ENCODE data around the gene EMP1. TPM values are rescaled to one million over a fixed set of nuclear protein-coding genes. Genes with fewer than 3 reads are reported as not detected.

Gene EMP1
- polyA plus RNA-seq, 3 donors: 2.7 to 6.3 (median 3.1) TPM

DNA sequence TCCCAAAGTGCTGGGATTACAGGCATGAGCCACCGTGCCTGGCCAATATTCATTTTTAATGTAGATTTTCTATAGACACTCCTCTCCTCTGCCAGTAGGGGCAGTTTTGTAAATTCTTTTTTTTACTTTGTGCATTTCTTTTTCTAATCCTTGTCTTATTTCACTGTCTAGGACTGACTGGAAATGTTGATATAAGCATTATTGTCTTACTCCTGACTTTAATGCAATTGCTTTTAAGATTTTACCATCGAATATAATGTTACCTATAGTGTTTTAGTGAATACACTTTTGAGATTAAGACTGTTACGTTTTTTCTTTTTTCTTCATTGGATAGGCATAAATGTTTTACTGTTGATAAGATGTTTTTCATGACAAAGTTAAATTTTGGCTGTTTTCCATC is 35.4 kb upstream of the EMP1 start:
- H3K4me1 Mint-ChIP-seq: peaks cover 25% of the 10 kb centered on the region
- H3K36me3 Mint-ChIP-seq: no peaks in the 10 kb centered on the region
- WGBS (ENCODE audit: insufficient coverage): no CpG with 5 or more reads among the region's 3 CpGs
- no peaks in the 10 kb centered on the region for H3K9me3 ChIP-seq (replicated peaks in 1 of 2; ENCODE audit: control insufficient read depth in 1 of 2, insufficient read depth in 1 of 2, low read length in 2 of 2)
- H3K4me3 ChIP-seq (replicated peaks in 1 of 3; ENCODE audit: low read depth in 2 of 3, low read length in 3 of 3): no peak overlapping the region
- intact Hi-C loops (cut with micrococcal nuclease): loop anchor here in 1 of 2 donors (10.0 kb wide), 1 partner anchor 56 kb away; the partner anchor contains the start of gene GSG1
- peaks cover 17 to 18% of the 10 kb centered on the region in 2 donors for H3K4me1 ChIP-seq (ENCODE audit: control insufficient read depth in 1 of 2, insufficient read depth in 2 of 2, low read length in 2 of 2)
- no peak overlapping the region for H3K4me2 ChIP-seq (replicated peaks; ENCODE audit: extremely low read depth, low read length, poor library complexity, severe bottlenecking)
- peaks cover 0 to 4% (median 0%) of the 10 kb centered on the region in 3 donors for H3K27me3 Mint-ChIP-seq (ENCODE audit: low read depth in 3 of 3)
- H3K4me3 Mint-ChIP-seq: no peak overlapping the region
- H2AFZ ChIP-seq (ENCODE audit: insufficient read depth, low read depth, low read length, poor library complexity, severe bottlenecking): no peak overlapping the region
- no peak for DNase-seq
- TF ChIP-seq, protein P1, sequence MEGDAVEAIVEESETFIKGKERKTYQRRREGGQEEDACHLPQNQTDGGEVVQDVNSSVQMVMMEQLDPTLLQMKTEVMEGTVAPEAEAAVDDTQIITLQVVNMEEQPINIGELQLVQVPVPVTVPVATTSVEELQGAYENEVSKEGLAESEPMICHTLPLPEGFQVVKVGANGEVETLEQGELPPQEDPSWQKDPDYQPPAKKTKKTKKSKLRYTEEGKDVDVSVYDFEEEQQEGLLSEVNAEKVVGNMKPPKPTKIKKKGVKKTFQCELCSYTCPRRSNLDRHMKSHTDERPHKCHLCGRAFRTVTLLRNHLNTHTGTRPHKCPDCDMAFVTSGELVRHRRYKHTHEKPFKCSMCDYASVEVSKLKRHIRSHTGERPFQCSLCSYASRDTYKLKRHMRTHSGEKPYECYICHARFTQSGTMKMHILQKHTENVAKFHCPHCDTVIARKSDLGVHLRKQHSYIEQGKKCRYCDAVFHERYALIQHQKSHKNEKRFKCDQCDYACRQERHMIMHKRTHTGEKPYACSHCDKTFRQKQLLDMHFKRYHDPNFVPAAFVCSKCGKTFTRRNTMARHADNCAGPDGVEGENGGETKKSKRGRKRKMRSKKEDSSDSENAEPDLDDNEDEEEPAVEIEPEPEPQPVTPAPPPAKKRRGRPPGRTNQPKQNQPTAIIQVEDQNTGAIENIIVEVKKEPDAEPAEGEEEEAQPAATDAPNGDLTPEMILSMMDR (IDR thresholded peaks at IDR 0.05): peak; percentile 68
- H3K36me3 ChIP-seq (replicated peaks in 1 of 2; ENCODE audit: control insufficient read depth in 1 of 2, insufficient read depth in 2 of 2, low read length in 2 of 2): no peaks in the 10 kb centered on the region
- H3K27ac ChIP-seq (ENCODE audit: low read depth in 1 of 2, low read length in 2 of 2): no peak overlapping the region
- no peak overlapping the region for H3K27ac Mint-ChIP-seq
- H3K27me3 ChIP-seq (ENCODE audit: control insufficient read depth in 2 of 2, insufficient read depth in 2 of 2, low read length in 2 of 2): no peaks in the 10 kb centered on the region
- no peaks in the 10 kb centered on the region for H3K79me2 ChIP-seq (ENCODE audit: insufficient read depth, low read length)
- H4K20me1 ChIP-seq (ENCODE audit: insufficient read depth, low read length): no peaks in the 10 kb centered on the region
- H3K9me3 Mint-ChIP-seq: no peaks in the 10 kb centered on the region
- no peak overlapping the region for H3K9ac ChIP-seq (ENCODE audit: insufficient read depth, low read length, poor library complexity, severe bottlenecking)

DNA sequence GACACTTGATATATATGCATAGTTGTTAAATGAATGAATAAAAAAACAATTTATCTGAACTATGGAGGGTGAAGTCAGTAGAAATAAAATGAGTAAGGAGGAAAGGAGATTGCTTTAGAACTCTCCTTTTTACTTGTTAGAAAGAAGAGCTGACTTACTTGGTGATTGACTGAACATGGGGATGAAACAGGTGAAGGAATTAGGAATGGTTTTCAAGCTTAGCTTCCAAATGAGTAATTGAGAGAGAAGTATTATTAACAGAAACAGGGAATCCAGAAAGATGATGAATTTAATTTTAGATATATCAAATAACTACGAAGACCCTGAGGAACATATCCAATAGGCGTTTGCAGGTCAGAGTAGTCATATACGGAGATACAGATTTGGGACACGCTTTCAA is 33.6 kb upstream of the EMP1 start:
- TF ChIP-seq, protein P1 (IDR thresholded peaks at IDR 0.05): no peak
- intact Hi-C loops (cut with micrococcal nuclease): loop anchor here in 1 of 2 donors (10.0 kb wide), 1 partner anchor 58 kb away; the partner anchor contains the start of gene GSG1

More for the DNA sequence above, 33.6 kb upstream of the EMP1 start:
- 100% methylated on average over 3 of the region's 4 CpGs for WGBS (ENCODE audit: insufficient coverage)
- Mint-ChIP-seq H3K9me3 (peaks cover 0 to 4% (median 1%) of the 10 kb centered on the region in 7 donors), H3K27ac (no peak overlapping the region), H3K4me3 (no peak overlapping the region), H3K4me1 (peaks cover 28% of the 10 kb centered on the region), H3K36me3 (no peaks in the 10 kb centered on the region), H3K27me3 (ENCODE audit: low read depth in 3 of 3) (peaks cover 0 to 2% (median 0%) of the 10 kb centered on the region in 3 donors)
- Histone ChIP-seq H3K4me1 (ENCODE audit: control insufficient read depth in 1 of 2, insufficient read depth in 2 of 2, low read length in 2 of 2) (peaks cover 24 to 25% of the 10 kb centered on the region in 2 donors), H3K9ac (ENCODE audit: insufficient read depth, low read length, poor library complexity, severe bottlenecking) (no peak overlapping the region), H3K27ac (ENCODE audit: low read depth in 1 of 2, low read length in 2 of 2) (no peak overlapping the region), H3K9me3 (replicated peaks in 1 of 2; ENCODE audit: control insufficient read depth in 1 of 2, insufficient read depth in 1 of 2, low read length in 2 of 2) (peaks cover 0 to 2% of the 10 kb centered on the region in 2 donors), H2AFZ (ENCODE audit: insufficient read depth, low read depth, low read length, poor library complexity, severe bottlenecking) (no peak overlapping the region), H3K36me3 (replicated peaks in 1 of 2; ENCODE audit: control insufficient read depth in 1 of 2, insufficient read depth in 2 of 2, low read length in 2 of 2) (no peaks in the 10 kb centered on the region), H3K4me2 (replicated peaks; ENCODE audit: extremely low read depth, low read length, poor library complexity, severe bottlenecking) (no peak overlapping the region), H3K4me3 (replicated peaks in 1 of 3; ENCODE audit: low read depth in 2 of 3, low read length in 3 of 3) (no peak overlapping the region), H4K20me1 (ENCODE audit: insufficient read depth, low read length) (no peaks in the 10 kb centered on the region), H3K27me3 (ENCODE audit: control insufficient read depth in 2 of 2, insufficient read depth in 2 of 2, low read length in 2 of 2) (no peaks in the 10 kb centered on the region), H3K79me2 (ENCODE audit: insufficient read depth, low read length) (no peaks in the 10 kb centered on the region)
- no peak for DNase-seq

Measured in CD14-positive monocyte (primary cell).